Nephron (organoid): Measurements from ENCODE around the gene FGG.

Experiments
- H3K27ac Mint-ChIP-seq, 3 experiments: 2 replicates each; pipeline ENCODE4 v1.8.0; 2020; ENCODE audit warnings: mixed read lengths in 3 of 3, mild to moderate bottlenecking in 2 of 3, moderate library complexity in 1 of 3
- H3K27me3 Mint-ChIP-seq: 2 replicates; pipeline ENCODE4 v1.8.0; 2021; ENCODE audit warnings: low read depth, mild to moderate bottlenecking, moderate library complexity, mixed read lengths
- H3K36me3 Mint-ChIP-seq: 2 replicates; pipeline ENCODE4 v1.8.0; 2020; ENCODE audit warnings: low read depth, mixed read lengths
- H3K4me1 Mint-ChIP-seq: 2 replicates; pipeline ENCODE4 v1.8.0; 2020; ENCODE audit warnings: mixed read lengths
- H3K4me3 Mint-ChIP-seq, 3 experiments: 2 replicates each; pipeline ENCODE4 v1.8.0; 2020; ENCODE audit warnings: mild to moderate bottlenecking in 3 of 3, mixed read lengths in 3 of 3, moderate library complexity in 2 of 3
- H3K9me3 Mint-ChIP-seq: 2 replicates; pipeline ENCODE4 v1.8.0; 2020; ENCODE audit warnings: mixed read lengths
- CTCF ChIP-seq, 3 experiments: fragments of 200-600 bp; sonication (generic); IDR thresholded peaks; one replicate each; pipeline ENCODE4 v1.5.0; 2021; ENCODE audit warnings: antibody characterized with exemption in 3 of 3; ENCODE audit not compliant: unreplicated experiment in 3 of 3

Gene FGG

DNA sequence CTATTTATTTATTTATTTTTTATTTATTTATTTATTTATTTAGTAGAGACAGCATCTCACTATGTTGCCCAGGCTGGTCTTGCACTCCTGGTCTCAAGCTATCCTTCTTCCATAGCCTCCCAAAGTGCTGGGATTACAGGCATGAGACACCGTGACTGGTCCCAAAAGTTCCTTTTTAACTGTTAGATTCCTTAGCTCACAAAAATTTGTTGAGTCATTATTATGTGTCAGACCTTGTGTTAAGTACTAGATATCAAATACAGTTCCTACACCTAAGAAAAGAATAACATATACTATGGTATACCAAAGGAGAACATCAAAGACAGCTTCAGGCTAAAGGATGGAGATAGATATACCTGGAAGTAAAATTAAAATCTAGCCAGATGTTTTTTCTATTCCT lies 33.5 kb downstream of the FGG start:
- Mint-ChIP-seq H3K27ac (no peak overlapping the region), H3K4me1 (no peaks in the 10 kb centered on the region), H3K4me3 (no peak overlapping the region), H3K27me3 (no peaks in the 10 kb centered on the region), H3K9me3 (no peaks in the 10 kb centered on the region), H3K36me3 (no peaks in the 10 kb centered on the region)
- TF ChIP-seq CTCF (IDR thresholded peaks at IDR 0.05; ENCODE audit: unreplicated experiment in 3 of 3): no peak

DNA sequence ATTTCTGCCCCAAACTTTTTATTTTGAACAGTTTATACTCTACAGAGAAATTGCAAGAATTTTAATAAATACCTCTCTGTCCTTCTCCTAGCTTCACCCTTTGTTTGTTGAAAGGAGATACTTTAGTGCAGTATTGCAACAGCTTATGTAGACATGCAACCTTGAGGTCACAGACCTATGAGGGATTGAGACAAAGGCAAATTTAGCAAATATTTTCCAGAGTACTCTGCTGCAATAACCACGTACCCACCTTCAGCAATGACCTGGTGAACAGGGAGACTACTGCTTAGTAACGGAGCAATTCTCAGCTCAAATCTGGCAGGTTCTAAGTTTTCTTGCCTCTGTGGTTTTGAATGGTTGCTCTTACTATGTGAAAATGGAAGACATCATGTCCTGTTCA lies 35.1 kb downstream of the FGG start:
- H3K36me3 Mint-ChIP-seq: no peaks in the 10 kb centered on the region
- H3K4me3 Mint-ChIP-seq: no peak overlapping the region
- no peaks in the 10 kb centered on the region for H3K9me3 Mint-ChIP-seq
- H3K27ac Mint-ChIP-seq: no peak overlapping the region
- H3K4me1 Mint-ChIP-seq: no peaks in the 10 kb centered on the region
- TF ChIP-seq CTCF (IDR thresholded peaks at IDR 0.05; ENCODE audit: unreplicated experiment in 3 of 3): no peak
- no peaks in the 10 kb centered on the region for H3K27me3 Mint-ChIP-seq

GRCh38 chr4:154574311-154574710 lies 38.1 kb downstream of the FGG start:
- H3K36me3 Mint-ChIP-seq: no peaks in the 10 kb centered on the region
- no peak overlapping the region for H3K27ac Mint-ChIP-seq
- TF ChIP-seq CTCF (IDR thresholded peaks at IDR 0.05; ENCODE audit: unreplicated experiment in 3 of 3): no peak
- peaks cover 5% of the 10 kb centered on the region for H3K27me3 Mint-ChIP-seq
- no peaks in the 10 kb centered on the region for H3K4me1 Mint-ChIP-seq
- no peak overlapping the region for H3K4me3 Mint-ChIP-seq
- no peaks in the 10 kb centered on the region for H3K9me3 Mint-ChIP-seq

- H3K9me3 Mint-ChIP-seq: no peaks in the 10 kb centered on the region
- H3K4me3 Mint-ChIP-seq: no peak overlapping the region
- no peaks in the 10 kb centered on the region for H3K36me3 Mint-ChIP-seq
- TF ChIP-seq CTCF (IDR thresholded peaks at IDR 0.05; ENCODE audit: unreplicated experiment in 3 of 3): no peak
- H3K27me3 Mint-ChIP-seq: peaks cover 5% of the 10 kb centered on the region
- peak overlapping the region in 1 of 3 experiments; percentile 54 for H3K27ac Mint-ChIP-seq
- H3K4me1 Mint-ChIP-seq: no peaks in the 10 kb centered on the region
Observed at GRCh38 chr4:154573190-154573870, 39.1 kb downstream of the FGG start.

DNA sequence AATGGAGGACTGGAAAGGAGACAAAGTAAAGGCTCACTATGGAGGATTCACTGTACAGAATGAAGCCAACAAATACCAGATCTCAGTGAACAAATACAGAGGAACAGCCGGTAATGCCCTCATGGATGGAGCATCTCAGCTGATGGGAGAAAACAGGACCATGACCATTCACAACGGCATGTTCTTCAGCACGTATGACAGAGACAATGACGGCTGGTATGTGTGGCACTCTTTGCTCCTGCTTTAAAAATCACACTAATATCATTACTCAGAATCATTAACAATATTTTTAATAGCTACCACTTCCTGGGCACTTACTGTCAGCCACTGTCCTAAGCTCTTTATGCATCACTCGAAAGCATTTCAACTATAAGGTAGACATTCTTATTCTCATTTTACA lies 42.9 kb downstream of the FGG start:
- Mint-ChIP-seq H3K4me1 (no peaks in the 10 kb centered on the region), H3K27me3 (peaks cover 5% of the 10 kb centered on the region)
- no peak for TF ChIP-seq CTCF (IDR thresholded peaks at IDR 0.05; ENCODE audit: unreplicated experiment in 3 of 3)

GRCh38 chr4:154569028-154569427 lies 43.4 kb downstream of the FGG start:
- TF ChIP-seq CTCF (IDR thresholded peaks at IDR 0.05; ENCODE audit: unreplicated experiment in 3 of 3): no peak

More for the DNA sequence above, 42.9 kb downstream of the FGG start:
- no peaks in the 10 kb centered on the region for H3K36me3 Mint-ChIP-seq
- H3K4me3 Mint-ChIP-seq: no peak overlapping the region
- no peak overlapping the region for H3K27ac Mint-ChIP-seq
- H3K9me3 Mint-ChIP-seq: no peaks in the 10 kb centered on the region

More at GRCh38 chr4:154569028-154569427, 43.4 kb downstream of the FGG start:
- Mint-ChIP-seq H3K36me3 (no peaks in the 10 kb centered on the region), H3K4me1 (no peaks in the 10 kb centered on the region), H3K27me3 (peaks cover 5% of the 10 kb centered on the region), H3K9me3 (no peaks in the 10 kb centered on the region), H3K27ac (no peak overlapping the region), H3K4me3 (no peak overlapping the region)
